Measurements from ENCODE around the gene RPL27A.

Gene RPL27A

GRCh38 chr11:8688414-8689362 lies 6.1 kb downstream of the RPL27A start (continued):
- TF ChIP-seq ZNF335 (tag by site-specific recombination; conservative IDR thresholded peaks at IDR 0.05), result peak; percentile 62
- no peak for TF ChIP-seq ZNF274 (IDR thresholded peaks at IDR 0.05; ENCODE audit: low read length)
- TF ChIP-seq ZNF274 (tag by site-specific recombination; IDR thresholded peaks at IDR 0.05; ENCODE audit: borderline replicate concordance), result no peak
- peak; percentile 60 for TF ChIP-seq PRDM10 (tag by site-specific recombination; IDR thresholded peaks at IDR 0.05)
- TF ChIP-seq ZNF792 (tag by site-specific recombination; IDR thresholded peaks at IDR 0.05), result no peak
- TF ChIP-seq BCL11B (tag by site-specific recombination; IDR thresholded peaks at IDR 0.05; ENCODE audit: low read depth), result peak; percentile 89
- no peak; the same call in 1 of the 2 replicates for TF ChIP-seq ZNF76 (tag by site-specific recombination; IDR thresholded peaks at IDR 0.05; ENCODE audit: borderline replicate concordance, low read depth)
- peak; percentile 99 for TF ChIP-seq ZNF518A (tag by site-specific recombination; conservative IDR thresholded peaks at IDR 0.05; ENCODE audit: low read depth)
- TF ChIP-seq ZNF785 (tag by site-specific recombination; IDR thresholded peaks at IDR 0.05), result no peak
- TF ChIP-seq GFI1B (tag by site-specific recombination; IDR thresholded peaks at IDR 0.05), result no peak
- no peak for TF ChIP-seq ZNF529 (tag by site-specific recombination; IDR thresholded peaks at IDR 0.05; ENCODE audit: insufficient replicate concordance)
- no peak for TF ChIP-seq ZNF114 (tag by site-specific recombination; IDR thresholded peaks at IDR 0.05)
- peak; percentile 91 for TF ChIP-seq BCL11A (tag by site-specific recombination; IDR thresholded peaks at IDR 0.05; ENCODE audit: low read depth)
- TF ChIP-seq ZNF837 (tag by site-specific recombination; IDR thresholded peaks at IDR 0.05), result no peak
- peak; percentile 76 for TF ChIP-seq GLIS2 (tag by site-specific recombination; IDR thresholded peaks at IDR 0.05)
- peak; percentile 31; the same call in 1 of the 2 replicates for TF ChIP-seq PATZ1 (tag by site-specific recombination; IDR thresholded peaks at IDR 0.05)
- peak; percentile 75 for TF ChIP-seq ZEB2 (tag by site-specific recombination; IDR thresholded peaks at IDR 0.05)
- TF ChIP-seq CTCF (tag by site-specific recombination; IDR thresholded peaks at IDR 0.05), result peak; percentile 59
- no peak for TF ChIP-seq YY1 (tag by site-specific recombination; IDR thresholded peaks at IDR 0.05)
- no peak for TF ChIP-seq ZNF132 (tag by site-specific recombination; IDR thresholded peaks at IDR 0.05; ENCODE audit: borderline replicate concordance)
- peak; percentile 73 for TF ChIP-seq ZNF629 (tag by site-specific recombination; IDR thresholded peaks at IDR 0.05)
- TF ChIP-seq SP2 (tag by site-specific recombination; IDR thresholded peaks at IDR 0.05), result peak; percentile 95
- TF ChIP-seq ZNF660 (tag by site-specific recombination; IDR thresholded peaks at IDR 0.05), result peak; percentile 62
- peak; percentile 37; the same call in 1 of the 2 replicates for TF ChIP-seq OSR2 (tag by site-specific recombination; IDR thresholded peaks at IDR 0.05)
- TF ChIP-seq ZBTB8A (tag by site-specific recombination; IDR thresholded peaks at IDR 0.05), result 0 out of 2 replicates have a peak, but pooled peaks have one; percentile 29
- no peak for TF ChIP-seq HOXA7 (CRISPR knock-in tag; IDR thresholded peaks at IDR 0.05; ENCODE audit: borderline replicate concordance)
- TF ChIP-seq ZFP69B (tag by site-specific recombination; IDR thresholded peaks at IDR 0.05), result peak; percentile 77; the same call in 1 of the 2 replicates
